Right lobe of liver (tissue), 6 donors: ENCODE data around the gene EPN3. TPM values are rescaled to one million over a fixed set of nuclear protein-coding genes. Genes with fewer than 3 reads are reported as not detected.

Experiments
- ATAC-seq, 4 donors: fragments of 200-7000 bp; cut with Tn5 transposase; one replicate each; pipeline ENCODE4 v1.9.1; 2020; ENCODE audit warnings: mild to moderate bottlenecking in 4 of 4, moderate library complexity in 4 of 4
- DNase-seq, 3 donors: peaks; one replicate each; pipeline ENCODE4 v3.0.0-alpha.2; 2020
- H3K27ac ChIP-seq, 3 donors: fragments of 200-600 bp; one replicate each; pipeline ENCODE4 v1.8.0; 2022
- H3K27me3 ChIP-seq, 2 donors: fragments of 200-600 bp; one replicate each; pipeline ENCODE4 v1.8.0; 2022
- H3K36me3 ChIP-seq, 4 donors: fragments of 200-600 bp; sonication (generic) in 1 of 4; one replicate each; pipeline versions ENCODE4 v1.5.1 to v1.8.0; 2017 to 2022; ENCODE audit warnings: control low read depth in 1 of 4
- H3K4me1 ChIP-seq, 4 donors: fragments of 200-600 bp; sonication (generic) in 1 of 4; one replicate each; pipeline versions ENCODE4 v1.5.1 to v1.8.0; 2017 to 2022; ENCODE audit warnings: control low read depth in 1 of 4
- H3K4me3 ChIP-seq, 3 donors: fragments of 200-600 bp; one replicate each; pipeline ENCODE4 v1.8.0; 2022
- H3K9me3 ChIP-seq, 4 donors: fragments of 200-600 bp; sonication (generic) in 1 of 4; one replicate each; pipeline versions ENCODE4 v1.5.1 to v1.8.0; 2017 to 2022; ENCODE audit warnings: control low read depth in 1 of 4
- POLR2A ChIP-seq: fragments of 450-650 bp; IDR thresholded peaks from one replicate; pipeline ENCODE4 v1.6.1; 2017; ENCODE audit warnings: antibody characterized with exemption, mild to moderate bottlenecking
- WGBS: methylation state at CpG from one replicate; pipeline ENCODE4 v1.1.6; 2018; ENCODE audit warnings: low coverage, low lambda C conversion rate; ENCODE audit not compliant: insufficient coverage; ENCODE audit errors: missing lambda C conversion rate; 5-methylcytosine and 5-hydroxymethylcytosine counted together
- intact Hi-C, 2 donors: fragments of 100-400 bp; cut with DNase I; formaldehyde crosslinking; loops; one replicate each; pipeline versions ENCODE4 v1.11.2 to v1.14.1; 2022
- total RNA-seq, 6 experiments: library from RNA; depleted of rRNA in 2 of 6; stranded (reverse); fragments of >200 nt in 2 of 6; fragmentation: NEBNext Ultra II Directional in 3 of 6; extraction: Animal tissue kit (Norgen Biotek cat#: 25700) in 3 of 6; gene quantifications; one replicate each; pipeline versions ENCODE4 v1.1.0 to v1.2.4, GENCODE V29; 2016 to 2023
- TF ChIP-seq, protein P1 (sequence below), 4 donors: fragments of 200-600 bp in 3 of 4; fragments of 450-650 bp in 1 of 4; IDR thresholded peaks; one replicate each; pipeline versions ENCODE4 v1.5.1 to v1.8.0; 2016 to 2022; ENCODE audit warnings: antibody characterized with exemption in 4 of 4, mild to moderate bottlenecking in 2 of 4
- donor health status: DM: no; HTN: yes; CAD: no.
- donor health status: DM: no; HTN: no; CAD: no.
- donor health status: DM: no; HTN: no; CAD: no.
- donor health status: DM: no; HTN: yes; CAD: no.
- donor health status: DM: no; HTN: yes; CAD: no.

Gene EPN3
- total RNA-seq, 6 experiments from 2014 or later = 0.06 to 0.27 TPM; not detected in 4

DNA sequence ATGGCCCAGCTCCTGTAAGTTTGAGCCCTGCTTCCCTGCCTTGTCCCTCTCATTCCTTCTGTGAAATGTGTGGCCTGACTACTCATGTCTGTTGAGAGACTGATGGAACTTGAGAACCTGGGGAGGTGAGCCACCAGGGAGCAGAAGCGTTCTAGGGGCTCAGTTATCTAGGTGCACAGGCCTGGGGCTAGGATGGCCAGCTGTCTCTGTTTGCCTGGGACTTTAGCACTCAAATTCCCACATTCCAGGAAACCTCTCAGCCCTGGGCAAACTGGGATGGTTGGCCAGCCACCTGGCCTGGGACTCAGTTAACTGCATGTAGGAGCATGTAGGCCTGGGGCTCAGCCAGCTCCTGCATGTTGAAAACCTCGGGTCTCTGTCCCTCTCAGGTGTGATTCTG lies 9.3 kb upstream of the EPN3 start:
- DNase-seq (no peak), ATAC-seq (no peak)
- no peak overlapping the region for H3K27ac ChIP-seq
- WGBS = no CpG with 5 or more reads among the region's 2 CpGs
- no peaks in the 10 kb centered on the region for H3K9me3 ChIP-seq
- no peak overlapping the region for H3K4me3 ChIP-seq
- H3K4me1 ChIP-seq = no peaks in the 10 kb centered on the region
- no peaks in the 10 kb centered on the region for H3K36me3 ChIP-seq
- no peaks in the 10 kb centered on the region for H3K27me3 ChIP-seq
- intact Hi-C loops = no loop called here
- TF ChIP-seq, protein P1, sequence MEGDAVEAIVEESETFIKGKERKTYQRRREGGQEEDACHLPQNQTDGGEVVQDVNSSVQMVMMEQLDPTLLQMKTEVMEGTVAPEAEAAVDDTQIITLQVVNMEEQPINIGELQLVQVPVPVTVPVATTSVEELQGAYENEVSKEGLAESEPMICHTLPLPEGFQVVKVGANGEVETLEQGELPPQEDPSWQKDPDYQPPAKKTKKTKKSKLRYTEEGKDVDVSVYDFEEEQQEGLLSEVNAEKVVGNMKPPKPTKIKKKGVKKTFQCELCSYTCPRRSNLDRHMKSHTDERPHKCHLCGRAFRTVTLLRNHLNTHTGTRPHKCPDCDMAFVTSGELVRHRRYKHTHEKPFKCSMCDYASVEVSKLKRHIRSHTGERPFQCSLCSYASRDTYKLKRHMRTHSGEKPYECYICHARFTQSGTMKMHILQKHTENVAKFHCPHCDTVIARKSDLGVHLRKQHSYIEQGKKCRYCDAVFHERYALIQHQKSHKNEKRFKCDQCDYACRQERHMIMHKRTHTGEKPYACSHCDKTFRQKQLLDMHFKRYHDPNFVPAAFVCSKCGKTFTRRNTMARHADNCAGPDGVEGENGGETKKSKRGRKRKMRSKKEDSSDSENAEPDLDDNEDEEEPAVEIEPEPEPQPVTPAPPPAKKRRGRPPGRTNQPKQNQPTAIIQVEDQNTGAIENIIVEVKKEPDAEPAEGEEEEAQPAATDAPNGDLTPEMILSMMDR (IDR thresholded peaks at IDR 0.05) = no peak

DNA sequence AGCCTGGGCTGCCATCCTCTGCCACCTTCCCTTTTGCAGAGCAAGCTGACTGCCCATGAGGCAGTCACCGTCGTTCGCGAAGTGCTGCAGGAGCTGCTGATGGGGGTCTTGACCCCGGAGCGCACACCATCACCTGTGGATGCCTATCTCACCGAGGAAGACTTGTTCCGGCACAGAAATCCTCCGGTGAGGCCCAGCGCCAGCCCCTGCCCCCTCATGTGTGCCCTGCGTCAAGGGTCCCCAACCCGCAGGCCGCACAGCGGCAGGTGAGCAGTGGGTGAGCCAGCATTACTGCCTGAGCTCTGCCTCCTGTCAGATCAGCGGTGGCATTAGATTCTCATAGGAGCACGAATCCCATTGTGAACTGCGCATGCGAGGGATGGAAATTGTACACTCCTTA lies 7.7 kb upstream of the EPN3 start:
- Histone ChIP-seq H3K36me3 (no peaks in the 10 kb centered on the region), H3K9me3 (no peaks in the 10 kb centered on the region), H3K27me3 (no peaks in the 10 kb centered on the region), H3K27ac (no peak overlapping the region), H3K4me3 (no peak overlapping the region), H3K4me1 (no peaks in the 10 kb centered on the region)
- ATAC-seq (no peak), DNase-seq (no peak)
- TF ChIP-seq, protein P1 (IDR thresholded peaks at IDR 0.05) = no peak
- TF ChIP-seq POLR2A = no peak
- intact Hi-C loops = no loop called here
- 93% methylated on average over 3 of the region's 18 CpGs for WGBS

- Histone ChIP-seq H3K9me3 (no peaks in the 10 kb centered on the region), H3K36me3 (no peaks in the 10 kb centered on the region), H3K27me3 (peaks cover 0 to 3% of the 10 kb centered on the region in 2 donors), H3K27ac (no peak overlapping the region), H3K4me1 (no peaks in the 10 kb centered on the region), H3K4me3 (no peak overlapping the region)
- intact Hi-C loops = no loop called here
- WGBS = 56% methylated on average over 3 of the region's 5 CpGs
- ATAC-seq (no peak), DNase-seq (no peak)
- TF ChIP-seq POLR2A = no peak
Measured at GRCh38 chr17:50527155-50527762, 5.3 kb upstream of the EPN3 start.

DNA sequence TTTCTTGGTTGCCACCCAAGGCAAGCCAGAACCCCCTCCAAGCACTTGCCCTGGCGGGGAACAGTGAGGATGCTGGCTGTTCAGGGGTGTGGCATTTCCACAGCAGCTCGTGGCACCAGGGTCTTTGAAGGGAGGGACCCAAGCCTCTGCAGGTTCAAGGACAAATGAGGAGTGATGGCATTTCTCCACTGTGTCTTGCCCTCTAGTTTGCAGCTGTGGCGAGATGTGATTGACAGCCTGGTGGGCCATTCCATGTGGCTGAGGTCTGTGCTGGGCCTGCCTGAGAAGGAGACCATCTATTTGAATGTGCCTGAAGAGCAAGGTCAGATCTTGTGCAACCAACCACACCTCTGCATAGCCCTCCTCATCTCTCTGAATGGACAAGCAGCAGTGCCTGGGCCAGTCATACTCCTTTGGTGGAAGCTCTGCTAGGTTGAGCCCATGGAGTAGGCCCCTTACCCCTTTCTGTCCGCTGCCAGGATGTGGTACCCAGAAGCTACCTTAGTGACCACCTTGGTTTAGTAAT lies 4.5 kb upstream of the EPN3 start:
- peaks cover 0 to 6% of the 10 kb centered on the region in 2 donors for H3K27me3 ChIP-seq
- ATAC-seq (no peak), DNase-seq (no peak)
- no peaks in the 10 kb centered on the region for H3K9me3 ChIP-seq
- intact Hi-C loops = no loop called here
- no peak overlapping the region for H3K4me3 ChIP-seq
- H3K36me3 ChIP-seq = no peaks in the 10 kb centered on the region
- TF ChIP-seq, protein P1 (IDR thresholded peaks at IDR 0.05) = no peak
- TF ChIP-seq POLR2A = no peak
- 0% methylated on average over 1 of the region's 4 CpGs for WGBS
- no peak overlapping the region for H3K27ac ChIP-seq
- no peaks in the 10 kb centered on the region for H3K4me1 ChIP-seq

- TF ChIP-seq, protein P1 (IDR thresholded peaks at IDR 0.05) = no peak
- no peak for TF ChIP-seq POLR2A
- intact Hi-C loops = no loop called here
- ATAC-seq = no peak
- no peak for DNase-seq
- H3K4me3 ChIP-seq = no peak overlapping the region
- H3K9me3 ChIP-seq = no peaks in the 10 kb centered on the region
- 85% methylated on average over 7 of the region's 7 CpGs for WGBS
- peaks cover 0 to 7% (median 0%) of the 10 kb centered on the region in 4 donors for H3K4me1 ChIP-seq
- H3K27me3 ChIP-seq = peaks cover 0 to 6% of the 10 kb centered on the region in 2 donors
- no peaks in the 10 kb centered on the region for H3K36me3 ChIP-seq
- no peak overlapping the region for H3K27ac ChIP-seq
Measured at GRCh38 chr17:50529849-50530248, 2.7 kb upstream of the EPN3 start.
